Mesenchymal stem cell (in vitro differentiated cells and primary cell): ENCODE measurements around the gene GALK2.

Experiments
- DNase-seq: peaks from one replicate; pipeline ENCODE4 v3.0.0-alpha.2; 2013
- H2AFZ ChIP-seq: one replicate; pipeline ENCODE4 v1.6.1; 2013; ENCODE audit warnings: low read depth, mild to moderate bottlenecking, control low read depth, inconsistent platforms, low read length, moderate library complexity
- H2AK5ac ChIP-seq: 2 replicates; pipeline ENCODE4 v1.6.1; 2013; ENCODE audit warnings: low read length, moderate library complexity, mild to moderate bottlenecking, inconsistent platforms; ENCODE audit not compliant: severe bottlenecking
- H2BK120ac ChIP-seq: one replicate; pipeline ENCODE4 v1.6.1; 2013; ENCODE audit warnings: low read depth, mild to moderate bottlenecking, inconsistent platforms, low read length, moderate library complexity
- H2BK12ac ChIP-seq, 2 experiments: one replicate each; pipeline ENCODE4 v1.6.1; 2013; ENCODE audit warnings: inconsistent platforms in 2 of 2, low read length in 2 of 2, mild to moderate bottlenecking in 2 of 2, moderate library complexity in 2 of 2, control low read depth in 1 of 2
- H2BK15ac ChIP-seq: one replicate; pipeline ENCODE4 v1.6.1; 2013; ENCODE audit warnings: mild to moderate bottlenecking, low read depth, inconsistent platforms; ENCODE audit not compliant: poor library complexity, severe bottlenecking
- H2BK5ac ChIP-seq: 2 replicates; pipeline ENCODE4 v1.6.1; 2013; ENCODE audit warnings: low read depth, mild to moderate bottlenecking, low read length, control low read depth, inconsistent platforms; ENCODE audit not compliant: poor library complexity, severe bottlenecking
- H3K14ac ChIP-seq, 2 experiments: one replicate each; pipeline ENCODE4 v1.6.1; 2013; ENCODE audit warnings: inconsistent platforms in 2 of 2, low read length in 2 of 2, control low read depth in 1 of 2, mild to moderate bottlenecking in 1 of 2, moderate library complexity in 1 of 2
- H3K18ac ChIP-seq, 2 experiments: one replicate each; pipeline ENCODE4 v1.6.1; 2013; ENCODE audit warnings: inconsistent platforms in 2 of 2, low read length in 2 of 2, control low read depth in 1 of 2, low read depth in 1 of 2, mild to moderate bottlenecking in 1 of 2
- H3K23ac ChIP-seq, 2 experiments: one replicate each; pipeline ENCODE4 v1.6.1; 2013; ENCODE audit warnings: inconsistent platforms in 2 of 2, low read length in 2 of 2, mild to moderate bottlenecking in 2 of 2, moderate library complexity in 2 of 2, control low read depth in 1 of 2
- H3K27ac ChIP-seq: 2 replicates; pipeline ENCODE4 v1.5.1; 2013; ENCODE audit warnings: mild to moderate bottlenecking, moderate library complexity, low read length, control low read depth, inconsistent platforms; ENCODE audit not compliant: poor library complexity, severe bottlenecking
- H3K27me3 ChIP-seq, 2 experiments: 2 replicates each; pipeline versions ENCODE4 v1.6.1 to v1.7.0; 2013; ENCODE audit warnings: low read length in 2 of 2, mild to moderate bottlenecking in 2 of 2, moderate library complexity in 2 of 2, control low read depth in 1 of 2, inconsistent platforms in 1 of 2; ENCODE audit not compliant: control insufficient read depth in 1 of 2, insufficient read depth in 1 of 2
- H3K36me3 ChIP-seq, 2 experiments: 2 replicates each; pipeline versions ENCODE4 v1.6.1 to v1.7.0; 2013; ENCODE audit warnings: low read length in 2 of 2, control low read depth in 1 of 2, inconsistent platforms in 1 of 2, low read depth in 1 of 2, mild to moderate bottlenecking in 1 of 2; ENCODE audit not compliant: insufficient read depth in 2 of 2, control insufficient read depth in 1 of 2
- H3K4ac ChIP-seq, 2 experiments: one replicate each; pipeline ENCODE4 v1.6.1; 2013; ENCODE audit warnings: inconsistent platforms in 2 of 2, low read length in 2 of 2, mild to moderate bottlenecking in 2 of 2, moderate library complexity in 2 of 2, control low read depth in 1 of 2, low read depth in 1 of 2
- H3K4me1 ChIP-seq: 2 replicates; pipeline ENCODE4 v1.6.1; 2013; ENCODE audit warnings: low read depth, low read length, control low read depth; ENCODE audit not compliant: control insufficient read depth, insufficient read depth
- H3K4me2 ChIP-seq: 2 replicates; pipeline ENCODE4 v1.6.1; 2013; ENCODE audit warnings: low read length, mild to moderate bottlenecking, inconsistent platforms; ENCODE audit not compliant: poor library complexity, severe bottlenecking
- H3K4me3 ChIP-seq, 2 experiments: 2 replicates each; pipeline versions ENCODE4 v1.5.1 to v1.7.0; 2013; ENCODE audit warnings: low read length in 2 of 2, mild to moderate bottlenecking in 2 of 2, control low read depth in 1 of 2, low read depth in 1 of 2; ENCODE audit not compliant: insufficient read depth in 1 of 2
- H3K79me1 ChIP-seq: replicated peaks from 2 replicates; pipeline ENCODE4 v1.6.1; 2013; ENCODE audit warnings: mild to moderate bottlenecking, control low read depth, low read length, inconsistent platforms; ENCODE audit not compliant: poor library complexity, severe bottlenecking
- H3K9ac ChIP-seq: 2 replicates; pipeline ENCODE4 v1.7.0; 2013; ENCODE audit warnings: mild to moderate bottlenecking, low read length, moderate library complexity
- H3K9me3 ChIP-seq: 2 replicates; pipeline ENCODE4 v1.7.0; 2013; ENCODE audit warnings: mild to moderate bottlenecking, low read length; ENCODE audit not compliant: control insufficient read depth
- H4K8ac ChIP-seq: one replicate; pipeline ENCODE4 v1.6.1; 2013; ENCODE audit warnings: inconsistent platforms, mild to moderate bottlenecking, low read length, moderate library complexity
- H4K91ac ChIP-seq: one replicate; pipeline ENCODE4 v1.6.1; 2013; ENCODE audit warnings: mild to moderate bottlenecking, low read length, inconsistent platforms
- WGBS: methylation state at CpG from one replicate; pipeline ENCODE4 v1.1.7; 2013; ENCODE audit warnings: mixed read lengths; 5-methylcytosine and 5-hydroxymethylcytosine counted together

The GALK2 gene

DNA sequence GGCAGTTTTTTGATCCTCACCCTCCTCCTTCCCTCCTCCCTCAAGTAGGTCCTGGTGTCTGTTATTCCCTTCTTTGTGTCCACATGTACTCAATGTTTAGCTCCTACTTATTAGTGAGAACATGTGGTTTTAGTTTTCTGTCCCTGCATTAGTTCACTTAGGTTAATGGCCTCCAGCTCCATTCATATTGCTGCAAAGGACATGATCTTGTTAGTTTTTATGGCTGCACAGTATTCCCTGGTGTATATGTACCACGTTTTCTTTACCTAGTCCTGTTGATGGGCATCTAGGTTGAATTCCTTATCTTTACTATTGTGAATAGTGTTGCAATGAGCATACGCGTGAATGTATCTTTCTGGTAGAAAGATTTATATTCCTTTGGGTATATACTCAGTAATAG, 191.3 kb downstream of the GALK2 start:
- H4K8ac ChIP-seq, result no peak overlapping the region
- H3K9me3 ChIP-seq, result no peaks in the 10 kb centered on the region
- H3K27ac ChIP-seq, result no peak overlapping the region
- no peak overlapping the region for H2BK12ac ChIP-seq
- no peak overlapping the region for H4K91ac ChIP-seq
- no peak overlapping the region for H3K14ac ChIP-seq
- H3K4me1 ChIP-seq, result no peaks in the 10 kb centered on the region
- H3K18ac ChIP-seq, result no peak overlapping the region
- no peaks in the 10 kb centered on the region for H3K79me1 ChIP-seq
- H3K4me3 ChIP-seq, result no peak overlapping the region
- no peak overlapping the region for H2BK120ac ChIP-seq
- 68% methylated on average over 1 of the region's 3 CpGs for WGBS
- no peak overlapping the region for H2AK5ac ChIP-seq
- H3K4ac ChIP-seq, result no peak overlapping the region
- H3K27me3 ChIP-seq, result no peaks in the 10 kb centered on the region
- no peak overlapping the region for H3K4me2 ChIP-seq
- H2AFZ ChIP-seq, result no peak overlapping the region
- H3K23ac ChIP-seq, result no peak overlapping the region
- no peak overlapping the region for H2BK5ac ChIP-seq
- H2BK15ac ChIP-seq, result no peak overlapping the region
- no peak for DNase-seq
- no peaks in the 10 kb centered on the region for H3K36me3 ChIP-seq
- no peak overlapping the region for H3K9ac ChIP-seq

DNA sequence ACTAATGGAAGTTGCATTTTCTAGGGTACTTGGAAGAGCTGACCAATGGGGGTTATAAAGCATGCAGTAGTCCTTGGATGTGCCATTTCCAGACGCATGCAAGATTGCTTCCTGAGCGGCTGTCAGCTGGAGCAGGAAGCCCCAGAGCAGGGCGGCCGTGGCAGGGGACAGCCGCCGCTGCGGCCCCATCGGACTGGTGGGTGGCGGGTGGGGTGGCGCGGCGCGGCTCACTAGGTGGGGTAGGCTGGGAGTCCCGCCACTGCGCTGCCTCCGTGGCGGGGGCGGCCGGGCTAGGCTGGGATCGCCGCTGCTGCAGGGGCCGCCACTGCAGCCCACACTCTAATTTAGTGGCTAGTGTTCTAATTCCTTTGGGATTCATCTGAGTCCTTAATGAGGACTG, 196.4 kb downstream of the GALK2 start:
- no peak overlapping the region for H3K4ac ChIP-seq
- H3K27ac ChIP-seq, result no peak overlapping the region
- H2AK5ac ChIP-seq, result no peak overlapping the region
- no peak overlapping the region for H3K4me2 ChIP-seq
- H3K9ac ChIP-seq, result no peak overlapping the region
- H2BK5ac ChIP-seq, result no peak overlapping the region
- H2BK15ac ChIP-seq, result no peak overlapping the region
- H3K4me1 ChIP-seq, result no peaks in the 10 kb centered on the region
- no peak overlapping the region for H3K23ac ChIP-seq
- no peak for DNase-seq
- H3K18ac ChIP-seq, result peak overlapping the region in 1 of 2 experiments; percentile 12
- H4K8ac ChIP-seq, result no peak overlapping the region
- no peak overlapping the region for H4K91ac ChIP-seq
- WGBS, result over 99% methylated on average over 17 of the region's 22 CpGs
- no peaks in the 10 kb centered on the region for H3K9me3 ChIP-seq
- no peaks in the 10 kb centered on the region for H3K36me3 ChIP-seq
- no peak overlapping the region for H2AFZ ChIP-seq
- no peak overlapping the region for H3K14ac ChIP-seq
- no peaks in the 10 kb centered on the region for H3K79me1 ChIP-seq
- no peaks in the 10 kb centered on the region for H3K27me3 ChIP-seq
- no peak overlapping the region for H2BK12ac ChIP-seq
- no peak overlapping the region for H3K4me3 ChIP-seq
- H2BK120ac ChIP-seq, result no peak overlapping the region

DNA sequence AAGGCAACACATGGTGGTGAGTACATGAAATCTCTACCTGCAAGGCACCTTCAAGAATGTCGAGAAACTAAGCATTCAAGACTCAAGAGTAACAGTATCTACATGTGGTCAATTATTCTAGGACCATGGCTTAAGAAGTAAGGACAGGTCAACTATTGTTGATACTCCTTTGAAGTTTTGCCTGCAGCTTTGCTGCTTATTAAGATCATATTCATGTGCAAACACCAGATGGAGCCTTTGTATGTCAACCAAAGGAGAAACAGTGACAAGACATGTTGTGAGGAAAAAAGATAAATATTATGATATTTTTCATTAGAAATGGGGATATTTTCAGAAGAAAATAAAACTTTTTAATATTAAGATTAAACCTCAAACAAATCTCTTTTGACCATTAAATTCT, 200.7 kb downstream of the GALK2 start:
- no peak overlapping the region for H2BK12ac ChIP-seq
- peak; percentile 34 for DNase-seq
- H3K27ac ChIP-seq, result no peak overlapping the region
- H2BK5ac ChIP-seq, result no peak overlapping the region
- no peak overlapping the region for H3K18ac ChIP-seq
- H3K4me1 ChIP-seq, result no peaks in the 10 kb centered on the region
- H3K36me3 ChIP-seq, result no peaks in the 10 kb centered on the region
- no peak overlapping the region for H2AFZ ChIP-seq
- H3K9me3 ChIP-seq, result no peaks in the 10 kb centered on the region
- H3K79me1 ChIP-seq, result no peaks in the 10 kb centered on the region
- H3K14ac ChIP-seq, result no peak overlapping the region
- no peaks in the 10 kb centered on the region for H3K27me3 ChIP-seq
- H3K4me2 ChIP-seq, result no peak overlapping the region
- no peak overlapping the region for H3K23ac ChIP-seq
- no peak overlapping the region for H4K91ac ChIP-seq
- H2AK5ac ChIP-seq, result no peak overlapping the region
- H3K4me3 ChIP-seq, result no peak overlapping the region
- H4K8ac ChIP-seq, result no peak overlapping the region
- whole genome bisulfite sequencing, result 100% methylated on average over 1 of the region's 1 CpG
- H3K9ac ChIP-seq, result no peak overlapping the region
- H2BK120ac ChIP-seq, result no peak overlapping the region
- H2BK15ac ChIP-seq, result no peak overlapping the region
- no peak overlapping the region for H3K4ac ChIP-seq

DNA sequence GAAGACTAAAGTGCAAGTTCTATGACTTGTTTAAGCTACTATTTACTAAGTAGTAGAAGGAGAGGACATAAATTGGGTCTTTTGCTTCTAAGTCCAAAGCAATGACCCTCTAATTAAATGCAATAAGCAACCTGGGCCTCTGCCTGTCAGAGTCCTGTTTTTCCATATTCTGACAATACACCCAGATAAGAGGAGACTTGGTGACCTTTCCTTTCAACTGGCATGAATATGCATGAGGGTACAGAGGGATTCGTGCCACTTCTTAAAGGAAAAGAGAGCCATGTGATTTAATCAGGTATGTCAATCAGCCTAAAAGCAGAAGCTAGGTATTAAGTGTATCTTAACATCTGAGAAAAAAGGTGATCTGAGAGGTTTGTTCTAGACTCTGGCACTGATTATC, 202.3 kb downstream of the GALK2 start:
- H3K9me3 ChIP-seq, result no peaks in the 10 kb centered on the region
- H2BK15ac ChIP-seq, result no peak overlapping the region
- H3K4me1 ChIP-seq, result no peaks in the 10 kb centered on the region
- H3K18ac ChIP-seq, result no peak overlapping the region
- H4K8ac ChIP-seq, result no peak overlapping the region
- H3K9ac ChIP-seq, result no peak overlapping the region
- no peaks in the 10 kb centered on the region for H3K27me3 ChIP-seq
- H3K14ac ChIP-seq, result no peak overlapping the region
- H3K23ac ChIP-seq, result no peak overlapping the region
- no peak overlapping the region for H2BK12ac ChIP-seq
- H2BK120ac ChIP-seq, result no peak overlapping the region
- H3K27ac ChIP-seq, result no peak overlapping the region
- H2AFZ ChIP-seq, result no peak overlapping the region
- no peak overlapping the region for H3K4me2 ChIP-seq
- no peak for DNase-seq
- no peak overlapping the region for H3K4me3 ChIP-seq
- no peak overlapping the region for H2BK5ac ChIP-seq
- H3K36me3 ChIP-seq, result no peaks in the 10 kb centered on the region
- H3K4ac ChIP-seq, result no peak overlapping the region
- 67% methylated on average over 1 of the region's 1 CpG for WGBS
- no peak overlapping the region for H2AK5ac ChIP-seq
- no peak overlapping the region for H4K91ac ChIP-seq
- H3K79me1 ChIP-seq, result no peaks in the 10 kb centered on the region
